Skin epidermis (tissue), 12 donors: ENCODE results near the gene S100A11.

Source experiments
- H3K27ac ChIP-seq, 21 experiments: fragments of 200-600 bp; sonication (generic) in 11 of 21; one replicate each; pipeline ENCODE4 v1.5.0; 2020; ENCODE audit warnings: mild to moderate bottlenecking in 3 of 21, inconsistent platforms in 2 of 21, moderate library complexity in 2 of 21
- H3K4me3 ChIP-seq, 7 experiments: fragments of 200-600 bp; sonication (generic) in 2 of 7; one replicate each; pipeline ENCODE4 v1.5.0; 2020; ENCODE audit warnings: inconsistent platforms in 2 of 7, mild to moderate bottlenecking in 2 of 7, moderate library complexity in 1 of 7

S100A11 gene

DNA sequence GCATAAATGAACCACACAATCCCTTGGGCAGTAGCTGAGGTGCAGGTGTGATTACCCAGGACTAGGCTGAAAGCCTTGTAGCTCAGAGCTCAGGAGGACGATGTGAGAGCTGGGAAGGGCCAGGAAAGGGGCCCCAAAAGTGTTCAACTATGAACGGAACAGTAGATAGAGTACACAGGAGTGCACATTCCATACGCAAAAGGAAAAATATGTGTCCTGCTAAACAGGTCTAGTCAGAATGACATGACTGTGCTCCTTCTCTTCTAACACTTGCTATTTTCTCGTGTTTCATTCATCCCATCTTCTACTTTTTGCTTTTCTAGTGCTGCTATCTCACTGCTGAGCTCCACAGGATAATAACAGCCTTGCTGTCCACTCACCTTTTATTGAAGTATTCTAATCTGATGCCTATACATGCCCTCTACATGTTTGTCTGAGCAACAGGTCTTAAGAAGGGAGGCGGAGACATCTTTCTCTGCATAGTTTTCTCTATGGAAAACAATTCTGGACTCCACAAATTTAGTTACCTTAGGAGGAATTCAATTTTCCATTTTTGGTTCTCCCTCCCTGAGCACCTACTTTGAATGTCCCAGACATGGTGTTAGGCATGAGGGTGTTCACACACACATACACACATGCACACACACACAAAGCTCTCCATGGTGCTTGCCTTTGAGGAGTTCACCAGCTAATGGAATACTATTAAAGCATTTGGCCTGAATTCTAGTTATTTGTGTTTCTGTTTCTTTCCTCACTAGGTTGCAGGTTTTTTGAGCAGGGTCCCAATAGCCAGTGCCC lies 46.5 kb downstream of the S100A11 start:
- Histone ChIP-seq H3K4me3 (peak overlapping the region in 4 of 7 experiments; percentile 65 to 89 (median 78)), H3K27ac (peak overlapping the region in 20 of 21 experiments; percentile 60 to 100 (median 99))

DNA sequence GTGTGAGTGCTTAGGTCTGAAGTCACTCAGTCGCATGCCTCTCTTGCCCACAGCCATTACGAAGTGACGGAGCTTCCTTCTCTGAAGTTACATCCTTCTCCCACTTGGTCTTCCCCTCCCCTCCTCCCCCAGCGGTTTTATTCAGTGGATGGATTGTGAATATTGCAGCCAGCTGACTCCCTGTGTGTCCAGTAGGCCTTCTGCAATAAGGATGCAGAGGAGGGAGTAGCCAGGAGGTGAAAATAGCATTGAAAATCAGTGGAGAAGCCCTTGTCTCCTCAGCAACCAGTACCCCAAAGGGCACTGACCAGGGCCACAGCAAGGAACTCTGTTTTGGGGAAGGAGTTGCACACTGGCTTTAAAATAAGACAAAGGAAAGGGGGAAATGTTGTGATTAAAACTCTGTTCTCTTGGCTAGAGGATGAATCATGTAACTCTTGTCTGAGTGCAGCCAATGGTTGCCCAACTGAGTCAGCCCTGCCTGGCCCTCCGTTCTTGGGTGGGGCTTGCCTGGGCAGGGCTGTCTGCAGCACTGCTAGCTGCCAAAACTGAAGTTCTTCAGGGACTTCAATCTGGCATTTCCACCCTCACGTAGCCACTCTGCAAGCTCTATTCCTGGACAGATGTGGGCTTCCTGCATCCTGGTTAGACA lies 47.5 kb downstream of the S100A11 start:
- Histone ChIP-seq H3K4me3 (peak overlapping the region in 1 of 7 experiments; percentile 77), H3K27ac (peak overlapping the region; percentile 40 to 100 (median 99))

DNA sequence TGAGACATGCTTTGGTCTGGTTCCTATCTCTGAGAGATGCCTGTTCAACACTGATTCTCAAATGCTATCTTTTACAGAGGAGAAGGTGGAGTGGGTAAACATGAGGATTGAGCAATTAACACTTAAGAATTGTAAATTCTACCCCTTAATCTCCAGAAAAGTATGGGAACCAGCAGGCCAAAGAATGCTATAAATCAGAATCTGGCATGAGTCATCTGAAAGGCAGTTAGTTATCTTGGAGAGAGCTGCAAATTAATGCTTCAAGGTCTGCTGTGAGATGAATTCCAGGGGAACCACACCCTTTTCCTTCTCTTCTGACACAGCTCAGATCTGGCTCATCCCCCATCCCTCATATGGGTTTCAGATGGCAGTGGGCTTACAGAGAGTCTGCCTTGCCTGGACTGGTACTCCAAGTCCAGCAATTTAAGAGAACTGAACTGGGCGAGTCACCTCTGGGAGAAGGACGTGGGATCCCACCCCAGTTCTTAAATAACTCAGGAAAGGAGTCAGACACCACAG lies 48.3 kb downstream of the S100A11 start:
- Histone ChIP-seq H3K4me3 (no peak overlapping the region), H3K27ac (peak overlapping the region in 20 of 21 experiments; percentile 60 to 100 (median 99))

DNA sequence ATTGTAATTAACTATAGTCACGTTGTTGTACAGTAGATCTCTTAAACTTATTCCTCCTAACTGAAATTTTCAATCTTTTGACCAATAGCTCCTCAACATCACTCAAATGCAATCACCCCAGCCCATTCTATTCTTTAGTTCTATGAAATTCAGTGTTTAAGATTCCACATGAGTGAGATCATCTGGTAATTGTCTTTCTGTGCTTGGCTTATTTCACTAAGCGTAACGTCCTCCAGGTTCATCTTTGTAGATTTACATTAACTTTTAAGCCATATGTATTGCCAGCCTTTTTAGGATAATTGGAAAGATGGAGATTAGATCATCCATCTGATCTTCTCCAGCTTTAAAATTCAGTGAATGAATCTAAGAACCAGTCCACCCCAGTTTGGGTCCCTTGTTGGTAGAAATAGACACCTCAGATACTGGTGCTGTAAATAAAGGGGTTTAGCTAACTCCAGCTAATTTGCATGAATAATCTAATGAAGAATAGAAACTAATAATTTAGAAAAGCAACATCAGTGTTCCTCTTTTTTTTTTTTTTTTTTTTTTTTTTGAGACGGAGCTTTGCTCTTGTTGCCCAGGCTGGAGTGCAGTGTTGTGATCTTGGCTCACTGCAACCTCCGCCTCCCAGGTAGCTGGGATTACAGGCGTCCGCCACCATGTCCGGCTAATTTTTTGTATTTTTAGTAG lies 50.2 kb downstream of the S100A11 start:
- peak overlapping the region in 1 of 21 experiments; percentile 9 for H3K27ac ChIP-seq
- H3K4me3 ChIP-seq: no peak overlapping the region

DNA sequence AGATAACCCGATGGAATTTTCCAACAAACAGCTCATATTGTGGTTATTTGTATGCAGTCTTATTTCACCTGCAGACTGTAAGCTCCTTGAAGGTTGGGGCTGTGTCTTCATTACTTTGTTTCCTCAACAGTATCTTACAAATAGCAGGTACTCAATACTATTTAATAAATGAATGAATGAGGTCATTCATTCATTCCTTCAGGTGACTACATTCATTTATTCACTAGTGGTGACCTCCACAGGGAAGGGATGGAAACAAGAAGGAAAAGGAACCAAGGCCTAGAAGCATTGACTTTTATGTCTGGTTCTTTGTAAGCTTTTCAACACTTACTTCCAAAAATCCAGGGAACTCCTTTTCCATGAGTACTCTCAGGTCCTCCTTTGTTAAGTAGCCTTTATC lies 51.0 kb downstream of the S100A11 start:
- H3K4me3 ChIP-seq: no peak overlapping the region
- peak overlapping the region in 1 of 21 experiments; percentile 9 for H3K27ac ChIP-seq

DNA sequence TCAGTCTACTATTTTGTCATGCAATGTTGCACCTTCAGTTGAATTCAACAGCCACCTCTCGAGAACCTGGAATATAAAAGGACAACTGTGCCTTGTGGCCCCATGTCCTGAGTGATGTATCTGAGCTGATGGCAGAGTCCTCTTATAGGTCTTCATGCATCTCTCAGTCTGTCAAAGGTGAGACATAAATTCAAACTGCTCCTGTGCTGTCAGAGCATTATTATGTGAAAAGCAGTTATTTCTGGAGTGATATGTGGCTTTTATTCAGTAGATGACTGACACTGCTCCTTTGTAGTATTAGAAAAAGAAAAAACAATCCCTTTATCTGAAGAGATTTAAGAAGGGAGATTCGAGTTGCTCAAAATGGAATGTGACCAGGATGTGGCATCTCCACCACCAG lies 51.5 kb downstream of the S100A11 start:
- Histone ChIP-seq H3K4me3 (no peak overlapping the region), H3K27ac (peak overlapping the region in 1 of 21 experiments; percentile 9)

DNA sequence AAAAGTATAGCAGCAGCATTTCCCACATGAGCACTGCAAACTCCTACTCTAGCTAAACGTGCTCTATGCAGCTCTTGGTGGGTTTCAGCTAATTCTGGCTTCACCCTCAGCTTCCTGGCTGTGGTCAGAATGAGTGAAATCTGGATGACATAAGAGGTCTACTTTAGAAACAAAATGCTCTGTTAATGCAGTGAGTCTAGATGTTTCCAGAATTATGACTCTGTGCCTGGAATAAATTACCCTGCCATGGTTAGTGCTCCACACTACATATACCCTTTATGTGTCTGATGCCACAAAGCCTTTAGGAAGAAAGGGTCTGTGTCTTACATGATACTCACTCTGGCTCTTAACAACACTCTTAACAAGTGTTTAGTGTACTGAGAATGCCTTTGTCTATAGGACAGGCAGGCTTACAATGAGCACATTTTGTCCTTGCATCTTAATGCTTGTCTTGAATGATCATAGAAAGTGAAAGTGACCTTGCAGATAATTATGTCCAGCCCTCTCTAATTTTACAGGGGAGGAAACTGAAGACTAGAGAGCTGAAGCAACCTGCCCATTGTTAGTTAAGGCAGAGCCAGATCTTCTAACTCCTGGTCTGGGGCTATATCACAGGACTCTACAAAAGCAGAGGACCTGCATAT lies 52.4 kb downstream of the S100A11 start:
- H3K4me3 ChIP-seq: no peak overlapping the region
- H3K27ac ChIP-seq: peak overlapping the region in 3 of 21 experiments; percentile 29 to 40 (median 31)
